NB4 (cell line): ENCODE data around the gene CNKSR1.

ENCODE experiments used
- CTCF ChIP-seq: IDR thresholded peaks from one replicate; pipeline ENCODE4 v1.5.1; 2012; ENCODE audit warnings: low read depth, low read length
- POLR2A ChIP-seq: IDR thresholded peaks from 2 replicates; pipeline ENCODE4 v1.6.1; 2011; ENCODE audit warnings: mild to moderate bottlenecking; ENCODE audit not compliant: insufficient read length; ENCODE audit errors: extremely low read depth

- TF ChIP-seq CTCF (no peak), POLR2A (no peak)
Observed at GRCh38 chr1:26181586-26182382, 4.5 kb downstream of the CNKSR1 start.
